Neural cell (in vitro differentiated cells): ENCODE measurements around the gene KIF20A. TPM values are rescaled to one million over a fixed set of nuclear protein-coding genes. Genes with fewer than 3 reads are reported as not detected.

Experiments used
- H2AFZ ChIP-seq: fragments of 200-600, 300-800 bp; sonication (generic), shearing (Covaris generic); 2 replicates; pipeline ENCODE4 v1.6.0; 2014; ENCODE audit warnings: low read depth, mild to moderate bottlenecking, antibody characterized with exemption, low read length, moderate library complexity
- H3F3A ChIP-seq: fragments of 200-600 bp; shearing (Covaris generic); 2 replicates; pipeline ENCODE4 v1.6.1; 2016; ENCODE audit warnings: mild to moderate bottlenecking, moderate library complexity, mixed read lengths, antibody characterized with exemption, low read length; ENCODE audit not compliant: insufficient read depth, poor library complexity, severe bottlenecking
- H3K27ac ChIP-seq: fragments of 200-600, 300-800 bp; sonication (generic), shearing (Covaris generic); 2 replicates; pipeline ENCODE4 v1.5.1; 2014; ENCODE audit warnings: mild to moderate bottlenecking, low read length, moderate library complexity
- H3K27me3 ChIP-seq: fragments of 300-800, 200-600 bp; sonication (generic), shearing (Covaris generic); 2 replicates; pipeline ENCODE4 v1.6.0; 2014; ENCODE audit warnings: mild to moderate bottlenecking, low read depth, low read length, moderate library complexity; ENCODE audit not compliant: insufficient read depth
- H3K36me3 ChIP-seq: fragments of 300-800, 200-600 bp; sonication (generic), shearing (Covaris generic); 2 replicates; pipeline ENCODE4 v1.5.1; 2014; ENCODE audit warnings: mild to moderate bottlenecking, antibody characterized with exemption, low read length, moderate library complexity; ENCODE audit not compliant: insufficient read depth
- H3K4me2 ChIP-seq: fragments of 300-800, 200-600 bp; sonication (generic), shearing (Covaris generic); 2 replicates; pipeline ENCODE4 v1.6.0; 2014; ENCODE audit warnings: mild to moderate bottlenecking, low read length
- H3K4me3 ChIP-seq: fragments of 300-800, 200-600 bp; sonication (generic), shearing (Covaris generic); 2 replicates; pipeline ENCODE4 v1.5.1; 2014; ENCODE audit warnings: mild to moderate bottlenecking, low read length, moderate library complexity
- H3K79me2 ChIP-seq: fragments of 200-600 bp; shearing (Covaris generic); replicated peaks from 2 replicates; pipeline ENCODE4 v1.6.0; 2014; ENCODE audit warnings: mild to moderate bottlenecking, low read length, moderate library complexity; ENCODE audit not compliant: insufficient read depth
- H3K9ac ChIP-seq: fragments of 300-800, 200-600 bp; sonication (generic), shearing (Covaris generic); 2 replicates; pipeline ENCODE4 v1.6.1; 2016; ENCODE audit warnings: mild to moderate bottlenecking, low read length, mixed read lengths
- H3K9me2 ChIP-seq: fragments of 200-600 bp; shearing (Covaris generic); 2 replicates; pipeline ENCODE4 v1.6.1; 2016; ENCODE audit warnings: mild to moderate bottlenecking, low read length, mixed read lengths; ENCODE audit not compliant: insufficient read depth
- H3K9me3 ChIP-seq: fragments of 200-600, 300-800 bp; sonication (generic), shearing (Covaris generic); 2 replicates; pipeline ENCODE4 v1.6.1; 2016; ENCODE audit warnings: mild to moderate bottlenecking, mixed run types, low read length, moderate library complexity, mixed read lengths
- H4K20me1 ChIP-seq: fragments of 200-600 bp; shearing (Covaris generic); 2 replicates; pipeline ENCODE4 v1.6.1; 2016; ENCODE audit warnings: mild to moderate bottlenecking, mixed run types; ENCODE audit not compliant: insufficient read depth
- EP300 ChIP-seq: fragments of 450-650 bp; conservative IDR thresholded peaks from 2 replicates; pipeline ENCODE4 v1.6.1; 2014; ENCODE audit warnings: antibody characterized with exemption, mild to moderate bottlenecking, moderate library complexity; ENCODE audit not compliant: poor library complexity, severe bottlenecking
- EZH2 ChIP-seq: fragments of 200-600, 300-800 bp; shearing (Covaris generic), sonication (generic); IDR thresholded peaks from 2 replicates; pipeline ENCODE4 v1.6.1; 2014; ENCODE audit warnings: antibody characterized with exemption, low read length, borderline replicate concordance, mild to moderate bottlenecking; ENCODE audit not compliant: insufficient read depth, poor library complexity, severe bottlenecking
- MXI1 ChIP-seq: fragments of 450-650 bp; conservative IDR thresholded peaks from 2 replicates; pipeline ENCODE4 v1.6.1; 2014; ENCODE audit warnings: antibody characterized with exemption, mild to moderate bottlenecking; ENCODE audit not compliant: poor library complexity, severe bottlenecking
- POLR2AphosphoS5 ChIP-seq: IDR thresholded peaks from 2 replicates; pipeline ENCODE4 v1.6.1; 2012
- RAD21 ChIP-seq: fragments of 450-650 bp; conservative IDR thresholded peaks from 2 replicates; pipeline ENCODE4 v1.6.1; 2014; ENCODE audit warnings: antibody characterized with exemption, mild to moderate bottlenecking, moderate library complexity
- SMC3 ChIP-seq: fragments of 450-650 bp; conservative IDR thresholded peaks from 2 replicates; pipeline ENCODE4 v1.6.1; 2014; ENCODE audit warnings: antibody characterized with exemption, mild to moderate bottlenecking, moderate library complexity; ENCODE audit not compliant: poor library complexity
- TAF1 ChIP-seq: IDR thresholded peaks from 2 replicates; pipeline ENCODE4 v1.6.1; 2012; ENCODE audit warnings: low read depth
- polyA plus RNA-seq: library from polyadenylated mRNA; depleted of rRNA; stranded (reverse); fragments of >200 nt; gene quantifications from 2 replicates; pipeline ENCODE4 v1.2.3, GENCODE V29; 2014
- TF ChIP-seq, protein P1 (sequence below): IDR thresholded peaks from 2 replicates; pipeline ENCODE4 v1.6.1; 2012; ENCODE audit warnings: borderline replicate concordance
- TF ChIP-seq, protein P2 (sequence below): fragments of 450-650 bp; IDR thresholded peaks from 2 replicates; pipeline ENCODE4 v1.5.1; 2014; ENCODE audit warnings: antibody characterized with exemption, mild to moderate bottlenecking, moderate library complexity; ENCODE audit not compliant: poor library complexity, severe bottlenecking

KIF20A gene
- polyA plus RNA-seq, 1 donor from 2014 or later: 2.1 TPM

- Histone ChIP-seq H3K4me3 (no peak overlapping the region), H3F3A (no peaks in the 10 kb centered on the region), H3K27ac (no peak overlapping the region), H3K9me3 (no peaks in the 10 kb centered on the region), H3K4me2 (no peak overlapping the region), H3K27me3 (no peaks in the 10 kb centered on the region), H3K79me2 (no peaks in the 10 kb centered on the region), H3K9ac (no peak overlapping the region), H2AFZ (no peak overlapping the region), H4K20me1 (no peaks in the 10 kb centered on the region), H3K9me2 (no peaks in the 10 kb centered on the region), H3K36me3 (peaks cover 21% of the 10 kb centered on the region)
- TF ChIP-seq SMC3 (no peak), TAF1 (no peak), EP300 (no peak), EZH2 (no peak), RAD21 (no peak), MXI1 (no peak), POLR2AphosphoS5 (no peak)
- TF ChIP-seq, protein P1, sequence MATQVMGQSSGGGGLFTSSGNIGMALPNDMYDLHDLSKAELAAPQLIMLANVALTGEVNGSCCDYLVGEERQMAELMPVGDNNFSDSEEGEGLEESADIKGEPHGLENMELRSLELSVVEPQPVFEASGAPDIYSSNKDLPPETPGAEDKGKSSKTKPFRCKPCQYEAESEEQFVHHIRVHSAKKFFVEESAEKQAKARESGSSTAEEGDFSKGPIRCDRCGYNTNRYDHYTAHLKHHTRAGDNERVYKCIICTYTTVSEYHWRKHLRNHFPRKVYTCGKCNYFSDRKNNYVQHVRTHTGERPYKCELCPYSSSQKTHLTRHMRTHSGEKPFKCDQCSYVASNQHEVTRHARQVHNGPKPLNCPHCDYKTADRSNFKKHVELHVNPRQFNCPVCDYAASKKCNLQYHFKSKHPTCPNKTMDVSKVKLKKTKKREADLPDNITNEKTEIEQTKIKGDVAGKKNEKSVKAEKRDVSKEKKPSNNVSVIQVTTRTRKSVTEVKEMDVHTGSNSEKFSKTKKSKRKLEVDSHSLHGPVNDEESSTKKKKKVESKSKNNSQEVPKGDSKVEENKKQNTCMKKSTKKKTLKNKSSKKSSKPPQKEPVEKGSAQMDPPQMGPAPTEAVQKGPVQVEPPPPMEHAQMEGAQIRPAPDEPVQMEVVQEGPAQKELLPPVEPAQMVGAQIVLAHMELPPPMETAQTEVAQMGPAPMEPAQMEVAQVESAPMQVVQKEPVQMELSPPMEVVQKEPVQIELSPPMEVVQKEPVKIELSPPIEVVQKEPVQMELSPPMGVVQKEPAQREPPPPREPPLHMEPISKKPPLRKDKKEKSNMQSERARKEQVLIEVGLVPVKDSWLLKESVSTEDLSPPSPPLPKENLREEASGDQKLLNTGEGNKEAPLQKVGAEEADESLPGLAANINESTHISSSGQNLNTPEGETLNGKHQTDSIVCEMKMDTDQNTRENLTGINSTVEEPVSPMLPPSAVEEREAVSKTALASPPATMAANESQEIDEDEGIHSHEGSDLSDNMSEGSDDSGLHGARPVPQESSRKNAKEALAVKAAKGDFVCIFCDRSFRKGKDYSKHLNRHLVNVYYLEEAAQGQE: no peak
- TF ChIP-seq, protein P2, sequence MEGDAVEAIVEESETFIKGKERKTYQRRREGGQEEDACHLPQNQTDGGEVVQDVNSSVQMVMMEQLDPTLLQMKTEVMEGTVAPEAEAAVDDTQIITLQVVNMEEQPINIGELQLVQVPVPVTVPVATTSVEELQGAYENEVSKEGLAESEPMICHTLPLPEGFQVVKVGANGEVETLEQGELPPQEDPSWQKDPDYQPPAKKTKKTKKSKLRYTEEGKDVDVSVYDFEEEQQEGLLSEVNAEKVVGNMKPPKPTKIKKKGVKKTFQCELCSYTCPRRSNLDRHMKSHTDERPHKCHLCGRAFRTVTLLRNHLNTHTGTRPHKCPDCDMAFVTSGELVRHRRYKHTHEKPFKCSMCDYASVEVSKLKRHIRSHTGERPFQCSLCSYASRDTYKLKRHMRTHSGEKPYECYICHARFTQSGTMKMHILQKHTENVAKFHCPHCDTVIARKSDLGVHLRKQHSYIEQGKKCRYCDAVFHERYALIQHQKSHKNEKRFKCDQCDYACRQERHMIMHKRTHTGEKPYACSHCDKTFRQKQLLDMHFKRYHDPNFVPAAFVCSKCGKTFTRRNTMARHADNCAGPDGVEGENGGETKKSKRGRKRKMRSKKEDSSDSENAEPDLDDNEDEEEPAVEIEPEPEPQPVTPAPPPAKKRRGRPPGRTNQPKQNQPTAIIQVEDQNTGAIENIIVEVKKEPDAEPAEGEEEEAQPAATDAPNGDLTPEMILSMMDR: no peak
These were observed 9.8 kb upstream of the KIF20A start for GRCh38 chr5:138169124-138169523.

- H2AFZ ChIP-seq: no peak overlapping the region
- H3K4me3 ChIP-seq: no peak overlapping the region
- peaks cover 21% of the 10 kb centered on the region for H3K36me3 ChIP-seq
- TF ChIP-seq TAF1 (no peak), MXI1 (no peak), SMC3 (no peak), EZH2 (no peak), RAD21 (no peak), EP300 (no peak), POLR2AphosphoS5 (no peak)
- TF ChIP-seq, protein P1: no peak
- TF ChIP-seq, protein P2: no peak
- H3K9me2 ChIP-seq: no peaks in the 10 kb centered on the region
- H3F3A ChIP-seq: no peaks in the 10 kb centered on the region
- H3K27ac ChIP-seq: no peak overlapping the region
- no peaks in the 10 kb centered on the region for H4K20me1 ChIP-seq
- no peaks in the 10 kb centered on the region for H3K9me3 ChIP-seq
- H3K9ac ChIP-seq: no peak overlapping the region
- H3K27me3 ChIP-seq: no peaks in the 10 kb centered on the region
- peaks cover 4% of the 10 kb centered on the region for H3K79me2 ChIP-seq
- no peak overlapping the region for H3K4me2 ChIP-seq
These were observed 8.6 kb upstream of the KIF20A start for GRCh38 chr5:138170299-138170698.
